Mammary epithelial cell (primary cell): ENCODE results near the gene CYLD.

Source experiments
- EZH2 ChIP-seq: IDR thresholded peaks from 2 replicates; pipeline ENCODE4 v1.6.1; 2012; ENCODE audit warnings: low read length, inconsistent platforms, borderline replicate concordance
- TF ChIP-seq, protein P1 (sequence below), 2 donors: IDR thresholded peaks in 1 of 2; conservative IDR thresholded peaks in 1 of 2; 2 replicates each; pipeline ENCODE4 v1.5.1; 2011 to 2012; ENCODE audit warnings: inconsistent platforms in 2 of 2, low read length in 2 of 2, mild to moderate bottlenecking in 2 of 2, control low read depth in 1 of 2, low read depth in 1 of 2; ENCODE audit not compliant: insufficient read depth in 1 of 2; ENCODE audit errors: extremely low read depth in 1 of 2

DNA sequence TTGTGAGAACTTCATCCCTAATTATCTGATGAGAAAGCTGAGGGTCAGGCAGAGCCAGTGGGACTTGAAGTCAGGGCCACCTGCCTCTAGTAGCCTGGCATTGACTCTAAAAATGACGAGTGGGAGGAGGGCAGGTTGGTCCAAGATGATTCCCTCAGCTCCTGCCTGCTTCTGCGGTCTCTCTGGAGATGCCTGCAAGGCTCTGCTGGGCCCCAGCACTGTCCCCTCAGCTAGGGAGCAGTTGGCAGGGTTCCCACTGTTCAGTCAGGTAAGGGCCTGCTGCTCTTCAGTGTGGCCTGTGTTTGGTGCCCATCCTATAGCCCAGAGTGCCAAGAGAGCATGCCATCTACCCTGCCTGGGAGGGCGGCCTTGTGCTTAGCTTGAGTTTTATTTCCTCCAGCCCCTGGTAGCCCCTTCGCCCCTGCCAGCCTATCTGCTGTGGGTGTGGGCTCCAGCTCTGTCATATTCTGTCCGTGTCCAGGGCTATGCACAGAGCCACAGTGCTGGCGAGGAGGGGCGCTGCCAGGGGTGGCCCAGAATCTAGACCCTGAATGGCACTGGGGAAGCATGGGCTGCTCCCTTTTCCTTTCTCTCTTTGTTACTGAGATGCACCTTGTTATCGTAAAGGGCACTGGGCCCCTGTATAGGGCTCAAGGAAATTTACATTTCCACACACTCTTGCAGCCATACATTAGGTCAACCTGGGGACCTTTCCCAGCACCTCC, 68.5 kb downstream of the CYLD start:
- TF ChIP-seq, protein P1, sequence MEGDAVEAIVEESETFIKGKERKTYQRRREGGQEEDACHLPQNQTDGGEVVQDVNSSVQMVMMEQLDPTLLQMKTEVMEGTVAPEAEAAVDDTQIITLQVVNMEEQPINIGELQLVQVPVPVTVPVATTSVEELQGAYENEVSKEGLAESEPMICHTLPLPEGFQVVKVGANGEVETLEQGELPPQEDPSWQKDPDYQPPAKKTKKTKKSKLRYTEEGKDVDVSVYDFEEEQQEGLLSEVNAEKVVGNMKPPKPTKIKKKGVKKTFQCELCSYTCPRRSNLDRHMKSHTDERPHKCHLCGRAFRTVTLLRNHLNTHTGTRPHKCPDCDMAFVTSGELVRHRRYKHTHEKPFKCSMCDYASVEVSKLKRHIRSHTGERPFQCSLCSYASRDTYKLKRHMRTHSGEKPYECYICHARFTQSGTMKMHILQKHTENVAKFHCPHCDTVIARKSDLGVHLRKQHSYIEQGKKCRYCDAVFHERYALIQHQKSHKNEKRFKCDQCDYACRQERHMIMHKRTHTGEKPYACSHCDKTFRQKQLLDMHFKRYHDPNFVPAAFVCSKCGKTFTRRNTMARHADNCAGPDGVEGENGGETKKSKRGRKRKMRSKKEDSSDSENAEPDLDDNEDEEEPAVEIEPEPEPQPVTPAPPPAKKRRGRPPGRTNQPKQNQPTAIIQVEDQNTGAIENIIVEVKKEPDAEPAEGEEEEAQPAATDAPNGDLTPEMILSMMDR (conservative IDR thresholded peaks at IDR 0.05 in 1 of 2, IDR thresholded peaks at IDR 0.05 in 1 of 2; ENCODE audit: extremely low read depth in 1 of 2, insufficient read depth in 1 of 2, low read depth in 1 of 2, low read length in 2 of 2): no peak
- TF ChIP-seq EZH2: no peak
